NCI-H1092 (cell line): ENCODE data around the gene SNAP25.

Experiments used
- DNase-seq: peaks from one replicate; lab custom pipeline; 2025; lab: John Stamatoyannopoulos, UW

SNAP25 gene

DNA sequence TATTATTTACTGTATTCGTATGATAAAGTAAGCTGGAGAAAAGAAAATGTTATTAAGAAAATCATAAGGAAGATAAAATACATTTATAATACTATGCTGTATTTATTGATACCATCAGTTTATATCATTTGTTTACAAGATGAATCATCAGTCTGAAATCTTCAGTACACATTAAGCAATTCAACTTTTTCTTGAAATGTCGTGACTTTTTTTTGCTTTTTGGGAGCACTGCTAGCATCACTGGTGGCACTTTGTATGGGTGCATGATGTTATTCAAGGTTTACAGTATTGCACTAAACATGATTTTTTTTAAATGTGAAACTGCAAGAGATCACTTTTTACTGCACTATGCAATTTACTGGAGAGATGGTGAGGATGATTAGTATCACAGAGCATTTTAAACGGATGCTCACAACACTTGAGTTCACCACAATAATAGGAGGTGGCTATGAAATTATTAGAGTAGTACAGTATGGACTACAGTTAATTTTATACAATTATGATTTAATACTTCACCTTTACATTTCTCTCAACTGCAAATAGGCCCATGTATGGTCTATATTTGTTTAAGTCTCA lies 85.9 kb downstream of the SNAP25 start:
- no peak for DNase-seq

DNA sequence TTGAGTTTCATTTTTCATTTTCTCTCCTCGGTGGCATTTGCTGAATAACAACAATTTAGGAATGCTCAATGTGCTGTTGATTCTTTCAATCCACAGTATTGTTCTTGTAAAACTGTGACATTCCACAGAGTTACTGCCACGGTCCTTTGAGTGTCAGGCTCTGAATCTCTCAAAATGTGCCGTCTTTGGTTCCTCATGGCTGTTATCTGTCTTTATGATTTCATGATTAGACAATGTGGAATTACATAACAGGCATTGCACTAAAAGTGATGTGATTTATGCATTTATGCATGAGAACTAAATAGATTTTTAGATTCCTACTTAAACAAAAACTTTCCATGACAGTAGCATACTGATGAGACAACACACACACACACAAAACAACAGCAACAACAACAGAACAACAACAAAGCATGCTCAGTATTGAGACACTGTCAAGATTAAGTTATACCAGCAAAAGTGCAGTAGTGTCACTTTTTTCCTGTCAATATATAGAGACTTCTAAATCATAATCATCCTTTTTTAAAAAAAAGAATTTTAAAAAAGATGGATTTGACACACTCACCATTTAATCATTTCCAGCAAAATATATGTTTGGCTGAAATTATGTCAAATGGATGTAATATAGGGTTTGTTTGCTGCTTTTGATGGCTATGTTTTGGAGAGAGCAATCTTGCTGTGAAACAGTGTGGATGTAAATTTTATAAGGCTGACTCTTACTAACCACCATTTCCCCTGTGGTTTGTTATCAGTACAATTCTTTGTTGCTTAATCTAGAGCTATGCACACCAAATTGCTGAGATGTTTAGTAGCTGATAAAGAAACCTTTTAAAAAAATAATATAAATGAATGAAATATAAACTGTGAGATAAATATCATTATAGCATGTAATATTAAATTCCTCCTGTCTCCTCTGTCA lies 88.1 kb downstream of the SNAP25 start:
- DNase-seq, result no peak

DNA sequence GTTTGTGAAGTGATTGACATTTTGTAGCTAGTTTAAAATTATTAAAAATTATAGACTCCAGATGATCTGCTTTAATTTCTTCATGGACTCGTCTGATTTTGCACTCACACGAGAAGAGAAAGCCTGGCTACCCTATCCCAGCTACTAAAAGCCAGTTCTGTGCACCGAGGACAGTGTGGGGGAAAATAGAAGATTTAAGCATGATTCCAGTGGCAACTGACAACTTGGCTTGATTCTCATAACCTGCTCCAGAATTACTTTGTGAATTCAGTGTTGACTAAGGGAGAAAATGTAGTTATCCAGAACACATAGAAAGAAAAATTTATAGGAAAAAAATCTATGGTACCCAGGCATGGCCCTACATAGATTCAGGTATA lies 88.7 kb downstream of the SNAP25 start:
- DNase-seq, result no peak

DNA sequence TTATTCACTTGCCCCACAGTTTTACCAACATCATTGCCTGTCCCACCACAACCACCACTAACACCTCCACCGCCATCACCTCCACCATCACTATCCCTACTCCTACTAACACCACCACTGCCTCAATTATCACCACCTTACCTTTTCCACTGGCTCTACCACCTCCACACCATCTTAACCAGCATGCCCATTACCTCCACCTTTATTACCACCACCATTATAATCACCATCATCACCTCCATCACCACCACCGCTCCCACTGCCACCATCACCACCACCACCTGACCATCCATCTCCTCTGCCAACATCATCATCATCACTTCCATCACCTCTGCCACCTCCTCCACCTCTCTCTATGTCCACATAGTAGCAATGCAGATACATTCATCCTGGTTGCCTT lies 90.0 kb downstream of the SNAP25 start:
- DNase-seq, result no peak

DNA sequence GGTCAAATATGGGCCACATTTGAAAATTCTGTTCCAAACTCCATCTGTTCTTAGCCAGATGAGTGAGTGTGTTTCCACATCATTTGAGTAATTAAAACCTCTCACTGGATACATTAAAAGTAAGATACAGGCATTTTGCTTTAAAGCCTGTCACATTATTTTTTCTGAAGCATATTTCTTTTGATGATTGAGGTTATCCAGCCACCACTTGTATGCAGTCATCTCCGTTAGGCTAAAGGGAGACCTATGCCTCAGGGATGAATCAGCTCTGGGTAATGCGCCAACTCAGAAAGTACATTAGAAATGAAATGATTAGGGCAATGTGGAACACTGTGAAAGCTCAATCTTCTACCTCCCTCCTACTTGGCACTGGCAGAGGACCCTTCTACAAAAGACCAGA lies 90.7 kb downstream of the SNAP25 start:
- DNase-seq, result no peak

DNA sequence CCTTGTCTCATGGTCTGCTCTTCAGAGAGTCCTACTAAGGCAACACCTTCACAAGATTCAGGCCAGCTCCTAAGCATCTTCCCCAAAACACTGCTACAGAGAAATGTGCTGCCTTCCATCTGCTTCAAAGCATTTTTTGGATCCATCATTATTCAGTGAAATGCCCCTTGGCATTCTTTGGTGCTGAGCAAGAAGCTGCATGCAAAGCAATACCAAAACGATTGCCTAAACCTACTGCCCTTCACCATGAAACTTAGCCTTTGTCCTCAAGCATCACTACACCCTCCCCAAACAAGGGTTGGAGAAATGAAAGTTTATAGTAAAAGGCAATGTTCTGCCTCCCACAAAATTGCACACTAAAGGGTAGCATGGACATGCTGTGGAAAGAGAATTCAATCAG lies 93.5 kb downstream of the SNAP25 start:
- DNase-seq, result no peak

DNA sequence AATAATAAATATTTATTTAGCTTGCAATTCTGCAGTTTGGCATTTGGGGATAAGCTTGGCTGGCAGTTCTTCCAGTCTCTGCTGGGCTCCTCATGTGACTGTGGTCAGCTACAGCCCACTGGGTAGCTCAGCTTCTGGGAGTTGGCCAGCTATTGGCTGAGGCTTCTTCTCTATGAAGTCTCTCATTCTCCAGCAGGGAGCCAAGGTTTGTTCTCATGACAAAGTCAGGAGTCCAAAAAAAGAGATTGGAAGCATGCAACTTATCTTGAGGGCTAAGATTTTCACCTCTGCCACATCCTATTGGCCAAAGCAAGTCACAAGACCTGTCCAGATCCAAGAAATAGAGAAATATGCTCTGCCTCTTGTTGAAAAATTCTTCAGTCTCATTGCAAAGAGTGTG lies 94.6 kb downstream of the SNAP25 start:
- no peak for DNase-seq

DNA sequence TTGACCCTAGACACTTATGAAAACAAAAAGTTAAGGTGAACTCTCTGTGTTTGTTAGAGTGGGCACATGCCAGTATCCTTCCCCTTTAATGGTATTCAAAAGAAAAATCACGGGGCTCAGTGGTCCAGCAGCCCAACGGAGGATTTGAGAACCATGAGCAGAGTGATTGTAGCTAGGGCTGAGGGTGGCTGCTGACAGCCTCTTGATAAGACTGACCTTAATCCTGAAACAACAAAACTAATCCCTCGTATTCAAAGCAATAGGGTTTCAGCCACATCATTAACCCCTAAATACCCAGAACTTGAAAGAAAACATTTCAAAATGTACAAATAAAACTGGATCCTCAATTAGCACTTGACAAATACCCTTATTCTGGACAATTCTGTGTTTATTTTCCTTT lies 95.1 kb downstream of the SNAP25 start:
- DNase-seq, result no peak

DNA sequence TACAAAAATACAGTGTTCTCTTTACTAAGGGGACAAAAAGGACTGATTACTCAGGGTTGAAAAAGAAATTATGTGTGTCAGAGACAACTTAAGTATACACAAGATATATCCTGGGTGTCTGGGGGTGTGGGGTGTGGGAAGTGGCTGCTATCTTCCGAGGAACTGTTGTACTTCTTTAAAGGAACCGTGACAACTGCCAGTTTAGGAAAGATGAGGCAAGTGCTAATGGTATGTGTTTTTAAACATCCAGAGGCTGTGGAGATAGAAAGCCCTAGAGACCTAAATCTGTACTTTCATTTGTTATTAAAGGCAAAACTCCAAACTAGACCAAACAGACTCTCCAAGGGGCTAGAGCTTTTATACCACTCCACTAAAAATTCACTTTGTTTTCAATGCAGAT lies 95.6 kb downstream of the SNAP25 start:
- no peak for DNase-seq

DNA sequence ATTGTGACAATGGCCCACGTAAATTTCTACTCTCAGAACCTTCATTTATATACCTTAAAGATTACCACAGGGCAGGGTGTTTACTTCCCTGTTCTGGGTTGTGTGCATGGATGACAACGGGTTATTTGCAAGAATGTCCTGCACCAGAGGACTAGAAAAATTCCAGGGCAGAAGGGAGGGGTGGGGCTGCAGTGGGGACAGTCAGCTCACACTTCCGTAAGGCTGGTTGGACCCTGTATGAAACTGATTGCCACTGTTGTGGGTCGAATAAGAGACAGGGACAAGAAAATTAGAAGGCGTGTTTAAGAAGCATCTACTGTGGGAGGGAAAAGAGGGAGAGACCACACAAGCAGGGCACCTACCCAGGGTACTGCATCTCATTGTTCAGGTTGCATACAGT lies 96.5 kb downstream of the SNAP25 start:
- DNase-seq, result no peak

DNA sequence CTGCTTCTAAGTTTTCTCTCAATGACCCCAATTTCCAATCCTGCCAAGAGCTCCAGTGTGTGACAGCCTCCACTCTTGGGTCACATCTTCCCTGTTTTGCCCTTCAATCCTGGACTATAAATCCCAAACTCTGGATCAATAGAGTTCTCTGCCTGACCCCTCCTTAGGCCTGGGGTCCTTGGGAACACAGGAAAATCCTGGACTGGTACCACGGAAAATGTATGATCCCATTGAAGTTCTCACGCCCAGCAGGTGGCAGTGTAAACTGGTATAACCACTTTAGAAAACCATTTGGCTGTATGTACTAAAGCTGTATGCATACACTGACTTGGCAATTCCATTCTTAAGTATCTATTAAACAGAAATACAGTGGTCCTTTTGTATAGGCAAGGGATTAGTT lies 98.0 kb downstream of the SNAP25 start:
- DNase-seq, result no peak

DNA sequence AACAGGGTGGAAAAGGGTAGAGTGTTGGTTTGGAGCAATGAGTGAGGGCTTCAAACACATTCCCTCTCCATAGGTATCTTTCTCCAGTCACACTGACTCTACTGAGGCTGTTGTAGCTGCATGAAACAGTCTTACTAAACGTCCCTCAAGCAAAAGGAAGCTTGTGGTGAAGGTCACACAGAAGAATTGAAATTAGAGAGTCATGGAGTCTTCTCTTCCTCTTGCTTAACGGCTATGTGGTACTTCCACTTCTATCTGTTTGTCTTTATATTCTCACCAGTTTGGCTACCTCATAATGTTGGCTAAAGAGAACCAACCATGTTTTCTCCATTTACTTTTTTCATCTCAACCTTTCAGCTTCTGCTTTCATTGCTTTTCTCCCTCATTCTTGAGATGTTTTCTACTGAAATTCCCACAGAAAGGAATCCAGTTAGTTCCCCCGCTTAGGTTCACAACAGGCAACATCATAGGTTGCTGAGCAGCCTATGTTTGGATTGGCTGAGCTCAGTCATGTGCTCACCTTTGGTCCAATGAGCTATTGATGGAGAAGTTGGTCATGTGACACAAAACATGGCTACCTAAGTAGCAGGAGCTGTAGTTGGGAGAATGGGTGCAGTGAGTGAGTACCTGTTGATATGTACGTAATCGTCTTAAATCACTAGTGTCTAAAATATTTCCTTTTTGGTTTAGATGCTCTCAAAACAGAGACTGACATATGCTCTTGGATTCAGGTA lies 99.8 kb downstream of the SNAP25 start:
- DNase-seq, result no peak

DNA sequence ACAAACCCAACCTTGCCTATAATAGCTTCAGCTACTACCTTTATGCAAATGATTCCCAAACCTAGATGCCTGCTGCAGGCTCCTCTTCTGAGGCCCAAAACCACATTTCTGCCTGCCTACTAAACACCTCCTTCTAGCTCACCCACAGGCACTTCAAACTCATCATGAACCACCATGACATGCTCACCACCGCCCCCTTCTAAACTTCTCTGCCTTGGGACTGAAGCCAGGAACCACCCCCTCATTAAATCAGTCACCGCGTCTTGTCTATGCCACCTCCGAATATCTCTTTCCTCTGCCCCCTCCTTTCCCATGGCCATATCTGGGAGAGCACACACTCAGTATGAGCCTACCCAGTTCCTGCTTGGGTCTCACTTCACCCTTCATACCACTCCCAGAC lies 101.2 kb downstream of the SNAP25 start:
- no peak for DNase-seq

DNA sequence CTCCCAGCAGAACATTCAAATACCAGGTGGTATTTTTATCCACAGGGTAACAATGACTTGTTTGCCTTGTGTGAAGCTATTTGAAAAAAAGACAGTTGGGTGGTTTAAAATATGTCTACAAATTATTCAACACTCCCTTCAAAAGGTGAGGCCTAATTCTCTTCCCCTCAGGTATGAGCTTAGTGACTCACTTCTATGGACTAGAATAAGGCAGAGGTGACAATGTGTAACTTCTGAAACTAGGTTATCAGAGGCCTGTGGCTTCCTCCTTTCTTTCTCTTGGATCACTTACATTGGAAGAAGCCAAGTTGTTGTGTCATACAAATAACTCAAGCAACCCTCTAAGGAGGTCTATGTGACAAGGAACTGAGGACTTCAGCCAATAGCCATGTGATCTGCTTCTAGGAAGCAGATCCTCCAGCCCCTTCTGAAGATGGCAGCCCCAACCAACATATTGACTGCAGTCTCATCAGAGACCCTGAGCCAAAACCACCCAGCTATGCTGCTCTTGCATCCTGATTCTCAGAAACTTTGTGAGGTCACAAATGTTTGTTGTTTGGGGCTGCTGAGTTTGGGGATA lies 102.6 kb downstream of the SNAP25 start:
- no peak for DNase-seq

DNA sequence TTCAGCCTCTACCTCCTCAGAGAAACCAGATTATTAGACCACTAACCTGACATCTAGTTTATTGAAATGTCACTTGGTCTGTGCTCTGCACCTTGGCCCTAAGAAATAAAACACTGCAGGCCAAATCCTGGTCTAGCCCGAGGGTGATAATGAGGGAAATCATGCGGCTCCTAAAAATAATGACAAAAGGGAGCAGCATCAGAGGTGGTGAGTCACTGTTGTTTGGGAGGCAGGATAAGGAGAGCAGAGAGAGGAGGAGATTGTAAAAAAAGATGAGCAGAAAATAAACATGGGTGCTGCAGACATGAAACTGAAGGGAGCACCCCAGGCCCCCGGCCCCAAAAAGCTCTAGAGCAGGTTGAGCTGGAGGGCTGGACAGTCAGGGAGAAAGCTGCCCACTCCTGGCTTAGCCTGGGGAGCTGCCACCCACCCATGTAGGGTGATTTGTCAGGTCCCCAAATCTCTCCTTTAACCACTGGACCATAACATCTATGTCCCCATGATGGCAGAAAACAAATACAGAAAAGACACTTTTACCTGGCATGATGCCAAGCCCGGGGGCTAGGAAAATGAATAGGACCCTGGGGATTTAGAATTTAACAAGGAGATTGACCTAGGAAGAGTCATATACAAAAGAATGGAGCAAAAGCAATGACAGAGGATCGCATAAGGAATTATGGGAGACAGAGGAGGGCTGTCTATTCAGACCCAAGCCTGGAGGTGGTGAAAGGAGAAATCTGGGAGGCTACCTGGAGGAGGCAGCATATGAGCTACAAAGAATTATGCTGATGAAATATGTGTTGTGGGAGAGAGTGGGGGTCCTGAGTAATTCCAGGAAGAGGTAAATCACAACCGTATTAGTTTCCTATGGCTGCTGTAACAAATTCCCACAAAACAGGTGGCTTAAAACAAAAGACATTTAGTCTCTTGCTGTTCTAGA lies 103.7 kb downstream of the SNAP25 start:
- DNase-seq, result no peak

DNA sequence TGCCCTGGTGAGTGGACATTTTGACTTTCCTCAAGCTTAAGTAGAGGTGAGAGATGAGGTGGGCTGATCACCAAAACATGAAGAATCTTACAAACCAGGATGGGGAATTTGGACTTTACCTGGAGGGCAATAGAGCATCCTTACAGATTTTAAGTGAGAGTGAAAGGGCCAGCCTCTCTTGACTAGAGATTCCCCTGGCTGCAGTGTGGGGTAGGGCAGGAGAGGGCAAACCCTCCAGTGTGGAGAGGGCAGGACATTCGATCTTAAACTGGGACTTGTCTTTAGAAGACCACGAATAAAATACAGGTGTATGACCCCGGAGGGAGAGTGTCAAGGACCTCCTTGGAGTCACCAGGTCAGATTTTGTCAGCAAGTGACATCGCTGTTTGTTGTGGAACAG lies 105.1 kb downstream of the SNAP25 start:
- DNase-seq, result no peak

DNA sequence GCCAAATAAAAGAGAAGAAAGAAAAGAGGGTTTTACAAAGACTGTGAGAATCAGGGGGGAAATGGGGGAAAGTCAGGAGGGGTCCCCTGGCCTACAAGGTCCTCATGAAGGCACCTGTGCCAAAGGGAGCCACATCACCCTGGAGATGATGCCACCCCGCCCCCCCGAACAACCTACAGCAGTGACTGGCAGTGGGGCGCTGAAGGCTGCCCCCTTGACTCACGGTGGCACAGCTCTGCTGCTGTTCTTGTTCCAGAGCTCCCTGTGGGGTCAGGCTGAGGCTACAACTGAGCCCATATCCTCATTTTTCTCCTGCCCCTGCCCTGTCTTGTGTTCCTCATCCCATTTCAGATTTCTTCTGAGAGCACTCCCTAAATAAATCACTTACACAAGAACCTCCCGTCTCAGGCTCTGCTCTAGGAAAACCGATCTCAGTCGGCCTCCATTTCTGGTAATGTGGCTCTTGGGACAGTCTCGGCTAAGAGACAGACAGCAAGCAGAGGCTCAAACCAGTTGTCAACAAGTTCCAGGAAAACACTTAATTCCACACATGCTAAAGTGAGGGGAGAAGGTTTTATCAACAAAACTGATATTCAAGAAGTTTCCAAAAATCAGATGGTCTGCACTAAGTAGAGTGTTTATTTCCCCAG lies 105.7 kb downstream of the SNAP25 start:
- DNase-seq, result no peak

DNA sequence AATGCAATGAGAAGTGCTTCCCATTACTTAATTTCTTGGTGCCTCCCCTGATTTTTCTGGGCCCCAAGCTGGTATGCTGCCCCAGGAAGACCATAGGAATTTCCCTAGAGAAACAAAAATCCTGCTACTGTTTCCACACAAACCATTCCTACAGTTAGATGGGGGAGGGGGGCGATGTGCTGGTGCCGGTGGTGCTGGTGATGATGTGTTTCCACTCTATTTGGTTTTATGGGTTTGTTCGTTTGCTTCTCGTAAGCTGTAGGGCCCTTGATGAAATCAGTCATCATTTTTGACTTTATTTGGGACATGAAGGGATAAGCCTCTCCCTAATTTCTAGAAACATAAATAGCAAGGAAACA lies 110.2 kb downstream of the SNAP25 start:
- no peak for DNase-seq

DNA sequence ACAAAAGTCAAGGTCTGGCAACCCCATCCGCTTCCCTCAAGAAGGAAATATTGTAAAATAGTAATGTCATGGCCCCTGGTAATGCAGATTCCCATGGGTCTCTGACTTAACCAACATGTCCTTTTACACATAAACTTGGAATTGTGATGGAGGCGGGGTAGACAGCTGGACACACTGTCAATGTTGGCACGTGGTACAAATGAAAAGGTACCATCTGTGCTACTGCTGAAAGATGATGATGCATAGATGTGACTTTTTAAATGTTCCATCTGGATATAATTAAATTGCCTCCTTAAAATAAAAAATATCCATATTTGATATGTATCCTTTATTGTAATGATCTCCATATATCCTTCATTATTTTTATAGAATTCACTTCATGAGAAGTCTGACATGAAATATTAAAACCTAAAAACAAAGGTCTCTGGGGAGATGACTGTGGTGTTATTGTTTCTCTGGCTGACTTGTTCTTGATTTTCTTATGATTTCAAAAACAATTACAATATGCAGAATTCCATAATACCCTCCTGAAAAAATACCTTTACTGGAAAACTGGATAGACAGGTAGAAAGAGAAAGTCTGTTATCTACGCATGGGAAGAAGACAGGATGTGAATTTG lies 110.9 kb downstream of the SNAP25 start:
- DNase-seq, result no peak

DNA sequence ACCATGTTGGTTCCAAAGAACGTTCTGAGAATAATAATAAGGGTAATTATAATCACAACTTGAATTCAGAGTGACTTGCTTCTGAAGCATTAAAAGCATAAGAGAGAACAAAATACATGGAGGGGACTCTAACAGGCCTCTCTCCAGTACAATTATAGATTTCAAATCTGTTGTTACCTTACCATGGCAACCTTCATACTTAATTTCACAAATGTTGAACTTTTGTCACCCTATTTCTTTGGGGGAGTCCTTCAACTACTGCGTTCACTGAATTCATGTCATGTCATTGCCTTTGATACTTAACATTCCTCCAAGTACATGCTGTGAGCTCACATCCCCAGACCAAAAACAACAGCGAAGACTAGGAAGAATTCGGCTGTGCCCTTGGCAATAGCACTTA lies 111.4 kb downstream of the SNAP25 start:
- DNase-seq, result no peak
